Uterus (tissue), 4 donors: Measurements from ENCODE around the gene MAFB. TPM values are rescaled to one million over a fixed set of nuclear protein-coding genes. Genes with fewer than 3 reads are reported as not detected.

Source experiments
- DNase-seq, 2 donors: peaks; one replicate each; pipeline ENCODE4 v3.0.0-alpha.2; 2019 to 2020
- H3K27ac ChIP-seq, 2 donors: fragments of 200-600 bp; sonication (generic); 1 replicate in 1 of 2; 2 replicates in 1 of 2; pipeline ENCODE4 v1.5.1; 2016 to 2018
- H3K27me3 ChIP-seq, 2 donors: fragments of 200-600 bp; sonication (generic); one replicate each; pipeline ENCODE4 v1.5.1; 2018 to 2019; ENCODE audit warnings: control low read depth in 1 of 2
- H3K36me3 ChIP-seq, 2 donors: fragments of 200-600 bp; sonication (generic); one replicate each; pipeline ENCODE4 v1.5.1; 2019; ENCODE audit warnings: control low read depth in 1 of 2
- H3K4me1 ChIP-seq, 2 donors: fragments of 200-600 bp; sonication (generic); one replicate each; pipeline ENCODE4 v1.5.1; 2018 to 2019; ENCODE audit warnings: control low read depth in 1 of 2
- H3K4me3 ChIP-seq, 2 donors: fragments of 200-600 bp; sonication (generic); 1 replicate in 1 of 2; 2 replicates in 1 of 2; pipeline ENCODE4 v1.5.1; 2018 to 2019; ENCODE audit warnings: mild to moderate bottlenecking in 1 of 2
- H3K9me3 ChIP-seq, 2 donors: fragments of 200-600 bp; sonication (generic); one replicate each; pipeline ENCODE4 v1.5.1; 2019; ENCODE audit warnings: control low read depth in 1 of 2
- CTCF ChIP-seq, 4 experiments: fragments of 200-600 bp in 2 of 4; fragments of 450-650 bp in 2 of 4; sonication (generic) in 2 of 4; IDR thresholded peaks; one replicate each; pipeline ENCODE4 v1.5.1; 2016 to 2019; ENCODE audit warnings: antibody characterized with exemption in 4 of 4, mild to moderate bottlenecking in 2 of 4, moderate library complexity in 1 of 4
- POLR2A ChIP-seq, 2 donors: fragments of 450-650 bp; IDR thresholded peaks; one replicate each; pipeline ENCODE4 v1.6.1; 2016; ENCODE audit warnings: antibody characterized with exemption in 2 of 2, mild to moderate bottlenecking in 1 of 2, moderate library complexity in 1 of 2
- intact Hi-C: fragments of 100-400 bp; cut with DNase I; formaldehyde crosslinking; loops from one replicate; pipeline ENCODE4 v1.15.1; 2023; ENCODE audit warnings: low total_unique reads
- total RNA-seq, 4 donors: library from RNA; depleted of rRNA in 3 of 4; stranded (reverse); fragments of >200 nt in 3 of 4; gene quantifications; one replicate each; pipeline versions ENCODE4 v1.1.0 to v1.2.4, GENCODE V29; 2014 to 2023
- donor health status: DM: yes; HTN: yes; CAD: no.

Gene MAFB
- total RNA-seq, 4 donors from 2014 or later = 10.0 to 38.2 (median 19.0) TPM

- no peaks in the 10 kb centered on the region for H3K9me3 ChIP-seq
- TF ChIP-seq POLR2A (IDR thresholded peaks at IDR 0.05) (no peak), CTCF (IDR thresholded peaks at IDR 0.05) (no peak)
- H3K27me3 ChIP-seq = no peaks in the 10 kb centered on the region
- DNase-seq = no peak
- intact Hi-C loops = no loop called here
- no peaks in the 10 kb centered on the region for H3K4me1 ChIP-seq
- H3K27ac ChIP-seq = no peak overlapping the region
- H3K4me3 ChIP-seq = no peak overlapping the region
- H3K36me3 ChIP-seq = no peaks in the 10 kb centered on the region
These were observed 38.3 kb downstream of the MAFB start for GRCh38 chr20:40650707-40651106.

- no peak for DNase-seq
- H3K27ac ChIP-seq = no peak overlapping the region
- no peaks in the 10 kb centered on the region for H3K4me1 ChIP-seq
- no peaks in the 10 kb centered on the region for H3K36me3 ChIP-seq
- no peak for TF ChIP-seq CTCF (IDR thresholded peaks at IDR 0.05)
- TF ChIP-seq POLR2A (IDR thresholded peaks at IDR 0.05) = no peak
- intact Hi-C loops = no loop called here
- no peak overlapping the region for H3K4me3 ChIP-seq
- no peaks in the 10 kb centered on the region for H3K27me3 ChIP-seq
- no peaks in the 10 kb centered on the region for H3K9me3 ChIP-seq
These were observed 40.6 kb downstream of the MAFB start for GRCh38 chr20:40648210-40649072.

- no peak overlapping the region for H3K27ac ChIP-seq
- H3K9me3 ChIP-seq = no peaks in the 10 kb centered on the region
- intact Hi-C loops = no loop called here
- H3K4me1 ChIP-seq = no peaks in the 10 kb centered on the region
- DNase-seq = no peak
- TF ChIP-seq POLR2A (IDR thresholded peaks at IDR 0.05) (no peak), CTCF (IDR thresholded peaks at IDR 0.05) (no peak)
- H3K27me3 ChIP-seq = no peaks in the 10 kb centered on the region
- no peaks in the 10 kb centered on the region for H3K36me3 ChIP-seq
- H3K4me3 ChIP-seq = no peak overlapping the region
These were observed 42.2 kb downstream of the MAFB start for GRCh38 chr20:40646813-40647212.

GRCh38 chr20:40646361-40646760 is 42.7 kb downstream of the MAFB start:
- H3K27me3 ChIP-seq = no peaks in the 10 kb centered on the region
- TF ChIP-seq POLR2A (IDR thresholded peaks at IDR 0.05) (no peak), CTCF (IDR thresholded peaks at IDR 0.05) (no peak)
- no peak overlapping the region for H3K4me3 ChIP-seq
- H3K36me3 ChIP-seq = no peaks in the 10 kb centered on the region
- no peaks in the 10 kb centered on the region for H3K9me3 ChIP-seq
- no peaks in the 10 kb centered on the region for H3K4me1 ChIP-seq
- H3K27ac ChIP-seq = no peak overlapping the region
- intact Hi-C loops = no loop called here
- DNase-seq = no peak

GRCh38 chr20:40644863-40645262 is 44.2 kb downstream of the MAFB start:
- no peaks in the 10 kb centered on the region for H3K27me3 ChIP-seq
- H3K4me3 ChIP-seq = no peak overlapping the region
- no peak overlapping the region for H3K27ac ChIP-seq
- no peak for DNase-seq
- H3K4me1 ChIP-seq = no peaks in the 10 kb centered on the region
- intact Hi-C loops = no loop called here
- no peaks in the 10 kb centered on the region for H3K9me3 ChIP-seq
- H3K36me3 ChIP-seq = no peaks in the 10 kb centered on the region
- TF ChIP-seq CTCF (IDR thresholded peaks at IDR 0.05) = no peak
- no peak for TF ChIP-seq POLR2A (IDR thresholded peaks at IDR 0.05)
